GM19035 (cell line): Measurements from ENCODE around the gene POT1.

Experiments used
- ATAC-seq: cut with Tn5 transposase; IDR thresholded peaks from one replicate; pipeline ENCODE4 v1.9.1; 2021; ENCODE audit not compliant: unreplicated experiment

Gene POT1

GRCh38 chr7:124775422-124775821, 154.2 kb downstream of the POT1 start:
- no peak for ATAC-seq

- ATAC-seq, result no peak
Measured at GRCh38 chr7:124773938-124774337, 155.7 kb downstream of the POT1 start.

GRCh38 chr7:124773339-124773738, 156.3 kb downstream of the POT1 start:
- no peak for ATAC-seq
